PC-3 (cell line): Measurements from ENCODE around the gene GABRB2. TPM values are rescaled to one million over a fixed set of nuclear protein-coding genes. Genes with fewer than 3 reads are reported as not detected.

Source experiments
- ATAC-seq: fragments of 200-7000 bp; cut with Tn5 transposase; 2 replicates; pipeline ENCODE4 v1.9.1; 2020; ENCODE audit warnings: mild to moderate bottlenecking, moderate library complexity
- BruUV-seq: library from RNA; stranded (reverse); fragments of 400-500 nt; replicated peaks from 2 replicates; lab custom pipeline; 2021; lab: Mats Ljungman, UMichigan
- CTCF ChIA-PET: fragments of 300-600 bp; sonication (Branson Sonifier 250); formaldehyde crosslinking; loops from one replicate; lab custom pipeline; 2022; ENCODE audit warnings: antibody characterized with exemption; lab: Charles Lee
- POLR2A ChIA-PET: fragments of 300-600 bp; sonication (Branson Sonifier 250); formaldehyde crosslinking; loops from one replicate; lab custom pipeline; 2022; ENCODE audit warnings: antibody characterized with exemption; ENCODE audit not compliant: unreplicated experiment; lab: Charles Lee
- DNase-seq: peaks from one replicate; pipeline ENCODE4 v3.0.0-alpha.2; 2015
- H2AFZ ChIP-seq: fragments of 300-600 bp; sonication (generic); 2 replicates; pipeline ENCODE4 v1.6.0; 2016; ENCODE audit warnings: antibody characterized with exemption, low read length
- H3F3A ChIP-seq: fragments of 300-600 bp; sonication (generic); one replicate; pipeline ENCODE4 v1.6.0; 2017; ENCODE audit warnings: antibody characterized with exemption, low read length, control low read depth, mild to moderate bottlenecking; ENCODE audit not compliant: unreplicated experiment
- H3K27ac ChIP-seq: fragments of 300-600 bp; sonication (generic); 2 replicates; pipeline ENCODE4 v1.5.1; 2016; ENCODE audit warnings: mild to moderate bottlenecking, low read length
- H3K27me3 ChIP-seq: fragments of 300-600 bp; sonication (generic); 2 replicates; pipeline ENCODE4 v1.6.1; 2016; ENCODE audit warnings: low read length, mixed read lengths
- H3K36me3 ChIP-seq: fragments of 300-600 bp; sonication (generic); 2 replicates; pipeline ENCODE4 v1.6.1; 2016; ENCODE audit warnings: low read depth, mixed run types, low read length, mixed read lengths
- H3K4me1 ChIP-seq: fragments of 300-600 bp; sonication (generic); 2 replicates; pipeline ENCODE4 v1.5.1; 2016; ENCODE audit warnings: low read length; ENCODE audit not compliant: insufficient read depth
- H3K4me2 ChIP-seq: fragments of 300-600 bp; sonication (generic); 2 replicates; pipeline ENCODE4 v1.6.0; 2016; ENCODE audit warnings: low read length
- H3K4me3 ChIP-seq: fragments of 300-600 bp; sonication (generic); 2 replicates; pipeline ENCODE4 v1.5.1; 2016; ENCODE audit warnings: mild to moderate bottlenecking, low read length, mixed read lengths
- H3K79me2 ChIP-seq: fragments of 300-600 bp; sonication (generic); 2 replicates; pipeline ENCODE4 v1.6.1; 2017; ENCODE audit warnings: low read length, mixed read lengths
- H3K9ac ChIP-seq: fragments of 300-600 bp; sonication (generic); 2 replicates; pipeline ENCODE4 v1.6.0; 2016; ENCODE audit warnings: mild to moderate bottlenecking, low read length
- H3K9me2 ChIP-seq: fragments of 300-600 bp; sonication (generic); replicated peaks from 2 replicates; pipeline ENCODE4 v1.6.1; 2016; ENCODE audit warnings: mixed run types, low read length, mixed read lengths
- H3K9me3 ChIP-seq: fragments of 300-600 bp; sonication (generic); 2 replicates; pipeline ENCODE4 v1.6.1; 2016; ENCODE audit warnings: low read length, mixed read lengths
- H4K20me1 ChIP-seq: fragments of 300-600 bp; sonication (generic); 2 replicates; pipeline ENCODE4 v1.6.1; 2016; ENCODE audit warnings: low read length, mixed read lengths
- CTCF ChIP-seq: fragments of 300-600 bp; sonication (generic); conservative IDR thresholded peaks from 2 replicates; pipeline ENCODE4 v1.5.1; 2017; ENCODE audit warnings: antibody characterized with exemption, low read depth, mild to moderate bottlenecking, low read length
- EZH2 ChIP-seq: fragments of 300-600 bp; sonication (generic); IDR thresholded peaks from one replicate; pipeline ENCODE4 v1.6.1; 2017; ENCODE audit warnings: antibody characterized with exemption, mild to moderate bottlenecking, low read length; ENCODE audit not compliant: unreplicated experiment
- EZH2phosphoT487 ChIP-seq: fragments of 300-600 bp; sonication (generic); IDR thresholded peaks from 2 replicates; pipeline ENCODE4 v1.6.1; 2018; ENCODE audit warnings: mild to moderate bottlenecking, antibody characterized with exemption, low read length, borderline replicate concordance
- intact Hi-C: fragments of 100-400 bp; cut with micrococcal nuclease; formaldehyde crosslinking; loops from 2 replicates; pipeline ENCODE4 v1.9.0; 2023
- total RNA-seq: library from RNA; depleted of rRNA; stranded (reverse); fragments of >200 nt; gene quantifications from 2 replicates; pipeline ENCODE4 v1.2.3, GENCODE V29; 2014

Gene GABRB2
- total RNA-seq, 1 experiment from 2014 or later: not detected

GRCh38 chr5:161544350-161544765 is 2.2 kb downstream of the GABRB2 start:
- Histone ChIP-seq H3K79me2 (no peaks in the 10 kb centered on the region), H4K20me1 (no peaks in the 10 kb centered on the region), H2AFZ (no peak overlapping the region), H3K4me1 (no peaks in the 10 kb centered on the region), H3K9me3 (no peaks in the 10 kb centered on the region), H3K4me2 (no peak overlapping the region), H3F3A (no peaks in the 10 kb centered on the region), H3K27ac (no peak overlapping the region), H3K36me3 (no peaks in the 10 kb centered on the region), H3K9me2 (no peaks in the 10 kb centered on the region), H3K9ac (no peak overlapping the region), H3K4me3 (no peak overlapping the region), H3K27me3 (no peaks in the 10 kb centered on the region)
- ATAC-seq (no peak), DNase-seq (peak; percentile 33)
- CTCF ChIA-PET: no interaction called here
- intact Hi-C loops: loop anchor here (5.0 kb wide), 2 partner anchors 1803 to 1863 kb away; no protein-coding TSS in a partner anchor
- TF ChIP-seq CTCF (peak; percentile 78), EZH2 (no peak)
- no TSS peak for BruUV-seq
- POLR2A ChIA-PET: no interaction called here

GRCh38 chr5:161539016-161539415 is 7.5 kb downstream of the GABRB2 start:
- no peaks in the 10 kb centered on the region for H3K4me1 ChIP-seq
- no peak for ATAC-seq
- no peak overlapping the region for H3K4me3 ChIP-seq
- CTCF ChIA-PET: no interaction called here
- H3K9me2 ChIP-seq: no peaks in the 10 kb centered on the region
- no TSS peak for BruUV-seq
- no peaks in the 10 kb centered on the region for H4K20me1 ChIP-seq
- no peak overlapping the region for H3K27ac ChIP-seq
- POLR2A ChIA-PET: no interaction called here
- TF ChIP-seq CTCF: no peak
- no peak for TF ChIP-seq EZH2
- TF ChIP-seq EZH2phosphoT487: no peak
- H3F3A ChIP-seq: no peaks in the 10 kb centered on the region
- H3K4me2 ChIP-seq: no peak overlapping the region
- no peak overlapping the region for H3K9ac ChIP-seq
- H3K9me3 ChIP-seq: no peaks in the 10 kb centered on the region
- H3K27me3 ChIP-seq: no peaks in the 10 kb centered on the region
- no peaks in the 10 kb centered on the region for H3K79me2 ChIP-seq
- H3K36me3 ChIP-seq: no peaks in the 10 kb centered on the region
- H2AFZ ChIP-seq: no peak overlapping the region
- DNase-seq: no peak
- intact Hi-C loops: no loop called here

GRCh38 chr5:161535762-161536161 is 10.8 kb downstream of the GABRB2 start:
- no peaks in the 10 kb centered on the region for H3F3A ChIP-seq
- no peaks in the 10 kb centered on the region for H4K20me1 ChIP-seq
- H3K79me2 ChIP-seq: no peaks in the 10 kb centered on the region
- ATAC-seq (no peak), DNase-seq (no peak)
- intact Hi-C loops: no loop called here
- no TSS peak for BruUV-seq
- H3K4me3 ChIP-seq: no peak overlapping the region
- CTCF ChIA-PET: interaction anchor here (0.7 kb wide), 1 partner anchor 561 kb away, joined by 3 read pairs; no protein-coding TSS in a partner anchor
- H3K4me2 ChIP-seq: no peak overlapping the region
- H2AFZ ChIP-seq: no peak overlapping the region
- H3K27ac ChIP-seq: no peak overlapping the region
- H3K9ac ChIP-seq: no peak overlapping the region
- no peaks in the 10 kb centered on the region for H3K36me3 ChIP-seq
- no peaks in the 10 kb centered on the region for H3K4me1 ChIP-seq
- TF ChIP-seq EZH2 (no peak), EZH2phosphoT487 (no peak), CTCF (no peak)
- POLR2A ChIA-PET: no interaction called here
- H3K9me3 ChIP-seq: no peaks in the 10 kb centered on the region
- no peaks in the 10 kb centered on the region for H3K9me2 ChIP-seq
- no peaks in the 10 kb centered on the region for H3K27me3 ChIP-seq
